ENCODE data around the gene GNLY. TPM values are rescaled to one million over a fixed set of nuclear protein-coding genes. Genes with fewer than 3 reads are reported as not detected.

GNLY gene
- not detected in 3 replicates for total RNA-seq
- long read RNA-seq, partial matches to known transcripts, result 0 of 1 reads
- long read RNA-seq, other reads (novel, unspliced or antisense), result 0 of 1 reads

- no peak for TF ChIP-seq CTCF (IDR thresholded peaks at IDR 0.05)
- H3K27me3 Mint-ChIP-seq (ENCODE audit: low read depth), result no peaks in the 10 kb centered on the region
- H3K4me1 Mint-ChIP-seq (ENCODE audit: low read depth), result peaks cover 2% of the 10 kb centered on the region
- H3K9me3 Mint-ChIP-seq (ENCODE audit: low read depth), result no peaks in the 10 kb centered on the region
- no peak within 1 kb of the TSS for H3K27ac Mint-ChIP-seq (ENCODE audit: unreplicated experiment)
- DNase-seq (ENCODE audit: low spot score), result no peak
- no peaks in the 10 kb centered on the region for H3K36me3 Mint-ChIP-seq (ENCODE audit: low read depth)
- no peak within 1 kb of the TSS for H3K4me3 Mint-ChIP-seq (ENCODE audit: unreplicated experiment)
These were observed at the start of gene GNLY for GRCh38 chr2:85694052-85695025. Gene GNLY (plus strand): TSS chr2:85694358. CDS start chr2:85694419, 61 bp downstream.

DNA sequence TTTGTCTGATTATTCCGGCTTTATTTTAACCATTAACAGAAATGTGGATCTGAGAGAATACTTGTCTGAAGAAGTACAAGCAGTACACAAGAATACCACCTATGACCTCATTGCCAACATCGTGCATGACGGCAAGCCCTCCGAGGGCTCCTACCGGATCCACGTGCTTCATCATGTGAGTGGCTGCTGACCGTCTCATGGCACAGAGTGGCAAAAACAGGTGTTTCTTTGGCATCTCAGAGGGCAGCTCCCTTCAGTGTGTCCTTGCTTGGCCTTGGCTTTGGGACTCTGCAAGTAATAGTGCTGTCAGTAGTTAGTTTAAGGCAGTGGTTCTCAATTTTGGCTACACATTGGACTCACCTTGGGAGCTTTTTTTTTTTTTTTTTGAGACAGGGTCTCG, 49.2 kb upstream of the GNLY start:
- Mint-ChIP-seq H3K9me3 (ENCODE audit: low read depth) (no peaks in the 10 kb centered on the region), H3K36me3 (ENCODE audit: low read depth) (peaks cover 52% of the 10 kb centered on the region), H3K27ac (ENCODE audit: unreplicated experiment) (no peak overlapping the region), H3K27me3 (ENCODE audit: low read depth) (no peaks in the 10 kb centered on the region), H3K4me1 (ENCODE audit: low read depth) (peaks cover 16% of the 10 kb centered on the region), H3K4me3 (ENCODE audit: unreplicated experiment) (no peak overlapping the region)
- no peak for DNase-seq (ENCODE audit: low spot score)
- TF ChIP-seq CTCF (IDR thresholded peaks at IDR 0.05), result no peak

GRCh38 chr2:85646166-85646565, 48.0 kb upstream of the GNLY start:
- no peaks in the 10 kb centered on the region for H3K27me3 Mint-ChIP-seq (ENCODE audit: low read depth)
- H3K27ac Mint-ChIP-seq (ENCODE audit: unreplicated experiment), result no peak overlapping the region
- no peaks in the 10 kb centered on the region for H3K9me3 Mint-ChIP-seq (ENCODE audit: low read depth)
- TF ChIP-seq CTCF (IDR thresholded peaks at IDR 0.05), result no peak
- H3K4me1 Mint-ChIP-seq (ENCODE audit: low read depth), result peaks cover 17% of the 10 kb centered on the region
- no peak overlapping the region for H3K4me3 Mint-ChIP-seq (ENCODE audit: unreplicated experiment)
- H3K36me3 Mint-ChIP-seq (ENCODE audit: low read depth), result peaks cover 46% of the 10 kb centered on the region
- DNase-seq (ENCODE audit: low spot score), result no peak

DNA sequence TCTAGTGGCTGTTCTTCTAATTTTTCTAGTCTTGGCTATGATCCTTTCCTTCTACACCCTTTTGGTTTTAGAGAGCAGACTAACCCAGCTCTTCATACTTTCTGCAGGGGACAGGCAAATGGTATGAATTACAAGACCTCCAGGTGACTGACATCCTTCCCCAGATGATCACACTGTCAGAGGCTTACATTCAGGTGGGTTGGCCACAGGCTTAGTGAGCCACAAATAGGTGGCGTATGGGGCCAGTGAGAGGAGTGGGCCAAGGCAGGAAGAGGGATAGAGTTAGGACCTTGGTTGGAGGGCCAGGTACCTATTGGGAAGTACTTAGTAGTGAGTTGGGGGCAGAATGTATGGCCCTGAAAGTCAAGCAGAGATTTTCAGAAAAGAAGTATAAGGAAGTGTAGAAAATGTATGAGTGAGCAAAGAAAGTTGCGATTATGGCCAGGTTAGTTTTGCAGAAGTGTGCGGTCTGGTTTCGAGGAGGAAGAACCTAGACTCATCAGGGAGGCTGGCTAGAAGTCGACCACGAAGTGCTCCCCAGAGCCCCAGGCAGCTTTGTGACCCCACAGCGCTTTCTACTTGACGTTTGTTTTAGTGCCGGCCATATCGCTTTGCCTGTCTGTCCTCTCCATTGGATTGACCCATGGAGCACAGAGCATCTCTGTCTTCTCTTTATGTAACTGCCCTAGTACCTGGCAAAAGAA, 46.2 kb upstream of the GNLY start:
- TF ChIP-seq CTCF (IDR thresholded peaks at IDR 0.05), result no peak
- DNase-seq (ENCODE audit: low spot score), result no peak
- Mint-ChIP-seq H3K36me3 (ENCODE audit: low read depth) (peaks cover 38% of the 10 kb centered on the region), H3K4me3 (ENCODE audit: unreplicated experiment) (no peak overlapping the region), H3K27ac (ENCODE audit: unreplicated experiment) (no peak overlapping the region), H3K9me3 (ENCODE audit: low read depth) (no peaks in the 10 kb centered on the region), H3K27me3 (ENCODE audit: low read depth) (no peaks in the 10 kb centered on the region), H3K4me1 (ENCODE audit: low read depth) (peaks cover 17% of the 10 kb centered on the region)

DNA sequence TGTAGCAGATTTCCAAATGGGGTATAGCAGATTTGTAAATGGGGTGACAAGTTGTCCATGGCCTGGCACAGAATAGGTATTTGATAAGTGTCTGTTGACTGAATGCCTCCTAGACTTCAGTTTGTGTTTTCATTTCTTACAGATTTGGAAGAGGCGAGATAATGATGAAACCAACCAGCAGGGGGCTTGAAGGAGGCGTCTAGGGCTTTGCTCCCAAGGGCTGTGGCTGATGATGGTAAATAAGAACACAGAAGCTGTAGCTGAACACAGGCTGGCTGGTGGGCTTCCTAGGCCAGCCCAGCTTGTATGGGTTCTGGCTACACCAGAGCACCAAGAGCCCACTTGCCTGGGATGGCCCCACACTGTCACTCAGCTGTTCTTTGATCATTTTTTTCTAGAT, 45.5 kb upstream of the GNLY start:
- no peak overlapping the region for H3K4me3 Mint-ChIP-seq (ENCODE audit: unreplicated experiment)
- no peak for DNase-seq (ENCODE audit: low spot score)

More for the DNA sequence above, 45.5 kb upstream of the GNLY start:
- Mint-ChIP-seq H3K27me3 (ENCODE audit: low read depth) (no peaks in the 10 kb centered on the region), H3K4me1 (ENCODE audit: low read depth) (peaks cover 17% of the 10 kb centered on the region), H3K36me3 (ENCODE audit: low read depth) (peaks cover 37% of the 10 kb centered on the region), H3K27ac (ENCODE audit: unreplicated experiment) (no peak overlapping the region), H3K9me3 (ENCODE audit: low read depth) (no peaks in the 10 kb centered on the region)
- peak; percentile 75 for TF ChIP-seq CTCF (IDR thresholded peaks at IDR 0.05)

Data from chondrocyte (in vitro differentiated cells).